ENCODE results near the gene KAZN.

DNA sequence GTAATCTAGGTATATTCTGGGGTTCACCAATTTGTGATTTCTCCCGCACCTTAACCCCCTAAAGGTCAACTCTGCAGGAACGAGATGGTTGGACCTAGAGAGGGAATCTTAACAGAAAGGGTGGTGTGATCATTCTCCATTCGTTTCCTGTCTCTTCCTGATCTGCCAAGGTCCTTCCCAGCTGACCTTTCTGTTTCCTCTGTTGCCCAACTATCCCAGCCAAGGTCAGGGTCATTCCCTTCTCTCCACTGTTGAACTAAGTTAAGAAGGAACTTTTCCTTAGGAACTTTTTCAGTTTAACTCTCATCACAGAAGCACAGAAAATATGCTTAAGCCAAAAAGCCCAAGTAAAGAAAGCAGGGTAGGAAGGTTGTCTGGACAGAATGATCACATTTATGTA lies 49.3 kb downstream of the KAZN start:
- TF ChIP-seq POLR2A (IDR thresholded peaks at IDR 0.05; ENCODE audit: control extremely low read depth in 1 of 2, low read depth in 2 of 2, low read length in 2 of 2) (no peak), MAX (IDR thresholded peaks at IDR 0.05) (no peak)
